DND-41 (cell line): ENCODE results near the gene PPP3CA.

Experiments
- EZH2 ChIP-seq: IDR thresholded peaks from 3 replicates; pipeline ENCODE4 v1.6.1; 2012; ENCODE audit warnings: borderline replicate concordance, low read depth, mild to moderate bottlenecking, moderate library complexity, low read length, inconsistent platforms; ENCODE audit not compliant: severe bottlenecking
- TF ChIP-seq, protein P1 (sequence below): IDR thresholded peaks from 2 replicates; pipeline ENCODE4 v1.5.1; 2012; ENCODE audit warnings: borderline replicate concordance, low read length, moderate library complexity, mild to moderate bottlenecking; ENCODE audit not compliant: poor library complexity, severe bottlenecking; ENCODE audit errors: extremely low read depth

DNA sequence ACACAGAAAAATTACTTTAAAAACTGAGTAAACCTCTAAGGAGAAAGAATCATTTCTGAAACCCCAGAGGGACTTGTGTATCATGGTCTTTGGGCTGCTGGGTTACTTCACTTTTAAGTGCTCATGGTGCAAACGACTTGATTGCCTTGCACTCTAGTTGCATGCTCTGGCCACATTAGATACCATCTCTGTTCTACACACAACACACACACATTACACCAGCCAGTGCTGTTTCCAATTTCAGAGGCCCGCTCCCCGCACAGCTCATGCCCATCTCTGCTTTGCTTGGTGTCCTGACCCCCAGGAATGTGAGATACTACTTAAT, 2.1 kb downstream of the PPP3CA start:
- TF ChIP-seq, protein P1, sequence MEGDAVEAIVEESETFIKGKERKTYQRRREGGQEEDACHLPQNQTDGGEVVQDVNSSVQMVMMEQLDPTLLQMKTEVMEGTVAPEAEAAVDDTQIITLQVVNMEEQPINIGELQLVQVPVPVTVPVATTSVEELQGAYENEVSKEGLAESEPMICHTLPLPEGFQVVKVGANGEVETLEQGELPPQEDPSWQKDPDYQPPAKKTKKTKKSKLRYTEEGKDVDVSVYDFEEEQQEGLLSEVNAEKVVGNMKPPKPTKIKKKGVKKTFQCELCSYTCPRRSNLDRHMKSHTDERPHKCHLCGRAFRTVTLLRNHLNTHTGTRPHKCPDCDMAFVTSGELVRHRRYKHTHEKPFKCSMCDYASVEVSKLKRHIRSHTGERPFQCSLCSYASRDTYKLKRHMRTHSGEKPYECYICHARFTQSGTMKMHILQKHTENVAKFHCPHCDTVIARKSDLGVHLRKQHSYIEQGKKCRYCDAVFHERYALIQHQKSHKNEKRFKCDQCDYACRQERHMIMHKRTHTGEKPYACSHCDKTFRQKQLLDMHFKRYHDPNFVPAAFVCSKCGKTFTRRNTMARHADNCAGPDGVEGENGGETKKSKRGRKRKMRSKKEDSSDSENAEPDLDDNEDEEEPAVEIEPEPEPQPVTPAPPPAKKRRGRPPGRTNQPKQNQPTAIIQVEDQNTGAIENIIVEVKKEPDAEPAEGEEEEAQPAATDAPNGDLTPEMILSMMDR = no peak
- TF ChIP-seq EZH2 = no peak
